Endothelial cell of umbilical vein (primary cell): ENCODE measurements around the gene DGKI. TPM values are rescaled to one million over a fixed set of nuclear protein-coding genes. Genes with fewer than 3 reads are reported as not detected.

Experiments
- BruUV-seq: library from RNA; stranded (reverse); fragments of 400-500 nt; replicated peaks from 2 replicates; lab custom pipeline; 2021; lab: Mats Ljungman, UMichigan
- CTCF ChIA-PET: fragments of 300-600, 350-600 bp; sonication (Branson Sonifier 250); formaldehyde crosslinking; loops from one replicate; lab custom pipeline; 2021; ENCODE audit warnings: antibody characterized with exemption, inconsistent platforms; lab: Charles Lee
- POLR2A ChIA-PET: fragments of 300-600, 350-600 bp; sonication (Branson Sonifier 250); formaldehyde crosslinking; loops from one replicate; lab custom pipeline; 2021; ENCODE audit warnings: antibody characterized with exemption, inconsistent platforms; lab: Charles Lee
- DNase-seq: peaks from one replicate; pipeline ENCODE4 v3.0.0-alpha.2; 2011; ENCODE audit warnings: low read depth, low spot score
- FAIRE-seq: peaks from 2 replicates; lab custom pipeline; 2011; peaks lifted over from hg19 to GRCh38; lab: Jason Lieb, UNC
- H2AFZ ChIP-seq: 2 replicates; pipeline ENCODE4 v1.6.0; 2012; ENCODE audit warnings: low read depth, low read length, control low read depth, inconsistent platforms
- H3K27ac ChIP-seq: 2 replicates; pipeline ENCODE4 v1.5.1; 2011; ENCODE audit warnings: low read depth, mild to moderate bottlenecking, control low read depth, low read length, moderate library complexity; ENCODE audit not compliant: insufficient read depth
- H3K27me3 ChIP-seq, 2 experiments: 2 replicates each; pipeline versions ENCODE4 v1.6.0 to v1.6.1; 2011; ENCODE audit warnings: low read length in 2 of 2, mixed read lengths in 1 of 2; ENCODE audit not compliant: control insufficient read depth in 2 of 2, insufficient read depth in 2 of 2
- H3K36me3 ChIP-seq, 2 experiments: 2 replicates in 1 of 2; 3 replicates in 1 of 2; pipeline ENCODE4 v1.5.1; 2011; ENCODE audit warnings: low read length in 2 of 2, mild to moderate bottlenecking in 1 of 2, moderate library complexity in 1 of 2; ENCODE audit not compliant: control insufficient read depth in 2 of 2, insufficient read depth in 2 of 2; ENCODE audit errors: extremely low read depth in 1 of 2
- H3K4me1 ChIP-seq: 3 replicates; pipeline ENCODE4 v1.5.1; 2011; ENCODE audit warnings: mild to moderate bottlenecking, low read length; ENCODE audit not compliant: control insufficient read depth, insufficient read depth; ENCODE audit errors: extremely low read depth
- H3K4me2 ChIP-seq: 2 replicates; pipeline ENCODE4 v1.6.1; 2011; ENCODE audit warnings: low read length, control low read depth, mixed read lengths; ENCODE audit not compliant: insufficient read depth
- H3K4me3 ChIP-seq, 3 experiments: fragments of 200-600 bp in 1 of 3; sonication (generic), shearing (Covaris generic) in 1 of 3; replicated peaks in 1 of 3; 2 replicates each; pipeline ENCODE4 v1.5.1; 2011 to 2016; ENCODE audit warnings: control low read depth in 3 of 3, low read length in 3 of 3, mild to moderate bottlenecking in 2 of 3, inconsistent platforms in 1 of 3, low read depth in 1 of 3, moderate library complexity in 1 of 3; ENCODE audit not compliant: insufficient read depth in 1 of 3
- H3K79me2 ChIP-seq: 2 replicates; pipeline ENCODE4 v1.6.0; 2012; ENCODE audit warnings: low read length, inconsistent platforms; ENCODE audit not compliant: control insufficient read depth, insufficient read depth
- H3K9ac ChIP-seq: replicated peaks from 2 replicates; pipeline ENCODE3; 2011; ENCODE audit warnings: low read length, control low read depth; ENCODE audit not compliant: insufficient read depth; ENCODE audit errors: extremely low read depth
- H3K9me1 ChIP-seq: replicated peaks from 3 replicates; pipeline ENCODE4 v1.6.0; 2011; ENCODE audit warnings: mild to moderate bottlenecking, low read length; ENCODE audit not compliant: control insufficient read depth, insufficient read depth; ENCODE audit errors: extremely low read depth
- H3K9me3 ChIP-seq: replicated peaks from 2 replicates; pipeline ENCODE4 v1.5.1; 2012; ENCODE audit warnings: low read length, inconsistent platforms; ENCODE audit not compliant: control insufficient read depth, insufficient read depth
- H4K20me1 ChIP-seq: replicated peaks from 2 replicates; pipeline ENCODE3; 2011; ENCODE audit warnings: mild to moderate bottlenecking, low read length; ENCODE audit not compliant: control insufficient read depth, insufficient read depth; ENCODE audit errors: extremely low read depth
- EZH2 ChIP-seq: IDR thresholded peaks from 2 replicates; pipeline ENCODE4 v1.6.1; 2012; ENCODE audit warnings: borderline replicate concordance, low read depth, mild to moderate bottlenecking, moderate library complexity, low read length, inconsistent platforms; ENCODE audit not compliant: severe bottlenecking
- FOS ChIP-seq: IDR thresholded peaks from 2 replicates; pipeline ENCODE4 v1.6.1; 2011; ENCODE audit warnings: mild to moderate bottlenecking, low read length, moderate library complexity, borderline replicate concordance; ENCODE audit not compliant: insufficient read depth
- GATA2 ChIP-seq: IDR thresholded peaks from 2 replicates; pipeline ENCODE4 v1.7.0; 2011; ENCODE audit warnings: low read depth, mild to moderate bottlenecking, moderate library complexity, mixed read lengths, low read length; ENCODE audit not compliant: insufficient read length, insufficient read depth
- JUN ChIP-seq: IDR thresholded peaks from 2 replicates; pipeline ENCODE4 v1.6.1; 2011; ENCODE audit warnings: borderline replicate concordance, low read depth; ENCODE audit not compliant: insufficient read length, insufficient read depth
- MAX ChIP-seq: IDR thresholded peaks from 2 replicates; pipeline ENCODE4 v1.6.1; 2011; ENCODE audit not compliant: insufficient read depth, insufficient read length
- MYC ChIP-seq: IDR thresholded peaks from one replicate; pipeline ENCODE4 v1.6.1; 2011; ENCODE audit warnings: mild to moderate bottlenecking, low read depth, low read length
- POLR2A ChIP-seq: IDR thresholded peaks from 2 replicates; pipeline ENCODE4 v1.6.1; 2012; ENCODE audit warnings: low read depth, mild to moderate bottlenecking, control low read depth, low read length
- POLR2AphosphoS5 ChIP-seq: IDR thresholded peaks from 2 replicates; pipeline ENCODE4 v1.6.1; 2012; ENCODE audit warnings: low read depth, mild to moderate bottlenecking, control low read depth, low read length, moderate library complexity; ENCODE audit not compliant: insufficient read depth
- dilution Hi-C: fragments of 300-500 bp; cut with MboI; formaldehyde crosslinking; loops from one replicate; pipeline ENCODE4 v1.15.0; 2019; ENCODE audit warnings: low sequenced_read_pairs; ENCODE audit not compliant: extremely low pct_ligation_motif_present
- intact Hi-C: fragments of 100-400 bp; cut with micrococcal nuclease; formaldehyde crosslinking; loops from one replicate; pipeline ENCODE4 v1.10.0; 2022
- polyA plus RNA-seq, 4 experiments: library from polyadenylated mRNA; depleted of rRNA in 3 of 4; stranded (reverse) in 3 of 4; unstranded in 1 of 4; fragments of >200 nt; gene quantifications; 2 replicates each; pipeline versions ENCODE4 v1.2.1 to v1.2.3, GENCODE V29; 2011 to 2012; ENCODE audit warnings: missing spikeins in 1 of 4
- total RNA-seq: library from RNA; stranded (reverse); gene quantifications from 2 replicates; pipeline ENCODE4 v1.2.3, GENCODE V29; 2021
- TF ChIP-seq, protein P1 (sequence below), 2 donors: IDR thresholded peaks; 1 replicate in 1 of 2; 2 replicates in 1 of 2; pipeline ENCODE4 v1.5.1; 2011; ENCODE audit warnings: low read length in 2 of 2, mild to moderate bottlenecking in 2 of 2, moderate library complexity in 2 of 2, control low read depth in 1 of 2, inconsistent platforms in 1 of 2, low read depth in 1 of 2; ENCODE audit not compliant: insufficient read depth in 1 of 2; ENCODE audit errors: extremely low read depth in 1 of 2

DGKI gene
- total and polyA plus RNA-seq, 2 donors (not counting 3 experiments of a cell fraction or from before 2014, with no cell fraction given), result 0.11 to 0.51 TPM

DNA sequence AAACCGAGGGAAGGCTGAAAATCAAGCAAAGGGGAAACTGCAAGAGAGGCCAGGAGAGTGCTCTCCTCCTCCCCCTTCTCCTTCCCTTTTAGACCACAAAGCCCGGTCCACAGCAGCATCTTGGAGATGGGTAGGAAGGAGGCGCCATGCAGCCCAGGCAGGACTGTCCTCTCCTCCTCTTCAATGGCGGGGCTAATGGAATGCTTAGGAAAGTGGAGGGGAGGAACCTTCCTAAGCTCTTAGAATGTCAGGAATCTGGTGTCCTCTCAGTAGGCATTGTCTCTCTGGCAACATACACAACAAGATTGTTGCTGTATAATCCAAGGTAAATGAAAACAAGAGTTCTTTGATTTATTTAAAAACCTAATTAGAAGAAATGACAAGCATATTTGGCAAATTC, 185.1 kb downstream of the DGKI start:
- Histone ChIP-seq H3K9me1 (no peaks in the 10 kb centered on the region), H3K4me2 (no peak overlapping the region), H3K4me3 (no peak overlapping the region), H4K20me1 (no peaks in the 10 kb centered on the region), H3K9ac (no peak overlapping the region), H2AFZ (no peak overlapping the region), H3K27me3 (no peaks in the 10 kb centered on the region), H3K79me2 (no peaks in the 10 kb centered on the region), H3K27ac (no peak overlapping the region), H3K4me1 (peaks cover 9% of the 10 kb centered on the region), H3K9me3 (no peaks in the 10 kb centered on the region), H3K36me3 (no peaks in the 10 kb centered on the region)
- POLR2A ChIA-PET, result no interaction called here
- DNase-seq (no peak), FAIRE-seq (no peak)
- intact Hi-C loops (no loop called here), dilution Hi-C loops (no loop called here)
- CTCF ChIA-PET, result interaction anchor here (0.9 to 1.3 kb wide), 2 partner anchors 15 to 35 kb away, joined by 3 to 5 read pairs; no protein-coding TSS in a partner anchor
- no peak for TF ChIP-seq GATA2
- no peak for TF ChIP-seq FOS
- TF ChIP-seq POLR2A, result no peak
- no peak for TF ChIP-seq POLR2AphosphoS5
- TF ChIP-seq EZH2, result no peak
- no peak for TF ChIP-seq MAX
- TF ChIP-seq JUN, result no peak
- TF ChIP-seq MYC, result no peak
- TF ChIP-seq, protein P1, sequence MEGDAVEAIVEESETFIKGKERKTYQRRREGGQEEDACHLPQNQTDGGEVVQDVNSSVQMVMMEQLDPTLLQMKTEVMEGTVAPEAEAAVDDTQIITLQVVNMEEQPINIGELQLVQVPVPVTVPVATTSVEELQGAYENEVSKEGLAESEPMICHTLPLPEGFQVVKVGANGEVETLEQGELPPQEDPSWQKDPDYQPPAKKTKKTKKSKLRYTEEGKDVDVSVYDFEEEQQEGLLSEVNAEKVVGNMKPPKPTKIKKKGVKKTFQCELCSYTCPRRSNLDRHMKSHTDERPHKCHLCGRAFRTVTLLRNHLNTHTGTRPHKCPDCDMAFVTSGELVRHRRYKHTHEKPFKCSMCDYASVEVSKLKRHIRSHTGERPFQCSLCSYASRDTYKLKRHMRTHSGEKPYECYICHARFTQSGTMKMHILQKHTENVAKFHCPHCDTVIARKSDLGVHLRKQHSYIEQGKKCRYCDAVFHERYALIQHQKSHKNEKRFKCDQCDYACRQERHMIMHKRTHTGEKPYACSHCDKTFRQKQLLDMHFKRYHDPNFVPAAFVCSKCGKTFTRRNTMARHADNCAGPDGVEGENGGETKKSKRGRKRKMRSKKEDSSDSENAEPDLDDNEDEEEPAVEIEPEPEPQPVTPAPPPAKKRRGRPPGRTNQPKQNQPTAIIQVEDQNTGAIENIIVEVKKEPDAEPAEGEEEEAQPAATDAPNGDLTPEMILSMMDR (IDR thresholded peaks at IDR 0.05; ENCODE audit: extremely low read depth in 1 of 2, insufficient read depth in 1 of 2, low read depth in 1 of 2, low read length in 2 of 2), result no peak
- no TSS peak for BruUV-seq
